IMR-90 (cell line): Measurements from ENCODE around the gene DBN1. TPM values are rescaled to one million over a fixed set of nuclear protein-coding genes. Genes with fewer than 3 reads are reported as not detected.
A peak's percentile ranks its signal among the peaks of the same experiment; 100 is the strongest.

Experiments used
- ATAC-seq: fragments of 200-7000 bp; cut with Tn5 transposase; 2 replicates; pipeline ENCODE4 v1.9.1; 2020; ENCODE audit warnings: low read depth, mild to moderate bottlenecking, moderate library complexity
- BruUV-seq: library from RNA; stranded (reverse); fragments of 400-500 nt; replicated peaks from 2 replicates; lab custom pipeline; 2021; lab: Mats Ljungman, UMichigan
- CTCF ChIA-PET: fragments of 300-600 bp; formaldehyde crosslinking; extraction: SDS; loops from one replicate; lab custom pipeline; 2021; ENCODE audit warnings: antibody characterized with exemption; lab: Yijun Ruan, JAX
- POLR2A ChIA-PET: fragments of 300-600 bp; sonication (Branson Sonifier 250); formaldehyde crosslinking; loops from one replicate; lab custom pipeline; 2022; ENCODE audit warnings: antibody characterized with exemption; ENCODE audit not compliant: unreplicated experiment; lab: Charles Lee
- DNase-seq: peaks from one replicate; pipeline ENCODE4 v3.0.0; 2013
- H2AFZ ChIP-seq: replicated peaks from 2 replicates; pipeline ENCODE3; 2013; ENCODE audit warnings: low read length, mild to moderate bottlenecking; ENCODE audit not compliant: poor library complexity
- H2AK5ac ChIP-seq: 2 replicates; pipeline ENCODE4 v1.6.1; 2013; ENCODE audit warnings: low read depth, low read length, inconsistent platforms
- H2AK9ac ChIP-seq: replicated peaks from 2 replicates; pipeline ENCODE3; 2013; ENCODE audit warnings: mild to moderate bottlenecking, low read depth, low read length, moderate library complexity; ENCODE audit not compliant: poor library complexity
- H2BK120ac ChIP-seq: 2 replicates; pipeline ENCODE4 v1.6.1; 2013; ENCODE audit warnings: low read depth, low read length, inconsistent platforms
- H2BK15ac ChIP-seq: 3 replicates; pipeline ENCODE4 v1.6.1; 2013; ENCODE audit warnings: low read depth, low read length, inconsistent platforms
- H2BK20ac ChIP-seq: 2 replicates; pipeline ENCODE4 v1.6.1; 2013; ENCODE audit warnings: low read depth, mild to moderate bottlenecking, inconsistent platforms, low read length, moderate library complexity
- H2BK5ac ChIP-seq: 2 replicates; pipeline ENCODE4 v1.6.1; 2013; ENCODE audit warnings: mild to moderate bottlenecking, low read depth, low read length, inconsistent platforms; ENCODE audit not compliant: poor library complexity, severe bottlenecking
- H3K14ac ChIP-seq: replicated peaks from 2 replicates; pipeline ENCODE4 v1.6.1; 2013; ENCODE audit warnings: low read depth, low read length, inconsistent platforms
- H3K18ac ChIP-seq: 2 replicates; pipeline ENCODE4 v1.6.1; 2013; ENCODE audit warnings: low read depth, low read length, control low read depth
- H3K23ac ChIP-seq: 2 replicates; pipeline ENCODE4 v1.6.1; 2013; ENCODE audit warnings: low read depth, low read length, inconsistent platforms
- H3K27ac ChIP-seq: 2 replicates; pipeline ENCODE4 v1.5.1; 2013; ENCODE audit warnings: mild to moderate bottlenecking, control low read depth, low read length; ENCODE audit not compliant: insufficient read depth
- H3K27me3 ChIP-seq: 2 replicates; pipeline ENCODE4 v1.6.1; 2013; ENCODE audit warnings: low read length; ENCODE audit not compliant: control insufficient read depth, insufficient read depth
- H3K36me3 ChIP-seq: 2 replicates; pipeline ENCODE4 v1.6.1; 2013; ENCODE audit warnings: low read length, mixed read lengths; ENCODE audit not compliant: control insufficient read depth, insufficient read depth
- H3K4ac ChIP-seq: 2 replicates; pipeline ENCODE4 v1.6.1; 2013; ENCODE audit warnings: low read depth, low read length, inconsistent platforms
- H3K4me1 ChIP-seq: 2 replicates; pipeline ENCODE4 v1.6.1; 2013; ENCODE audit warnings: low read length, mixed read lengths; ENCODE audit not compliant: control insufficient read depth, insufficient read depth
- H3K4me2 ChIP-seq: 2 replicates; pipeline ENCODE4 v1.6.1; 2013; ENCODE audit warnings: low read depth, mild to moderate bottlenecking, control low read depth, low read length, moderate library complexity
- H3K4me3 ChIP-seq: 2 replicates; pipeline ENCODE4 v1.5.1; 2013; ENCODE audit warnings: low read depth, mild to moderate bottlenecking, control low read depth, low read length, moderate library complexity; ENCODE audit not compliant: insufficient read depth
- H3K56ac ChIP-seq: 2 replicates; pipeline ENCODE4 v1.6.1; 2013; ENCODE audit warnings: low read length, inconsistent platforms; ENCODE audit not compliant: insufficient read depth; ENCODE audit errors: extremely low read depth
- H3K79me1 ChIP-seq, 2 experiments: 2 replicates each; pipeline ENCODE4 v1.6.1; 2013; ENCODE audit warnings: low read length in 2 of 2, inconsistent platforms in 1 of 2, low read depth in 1 of 2
- H3K9ac ChIP-seq: 2 replicates; pipeline ENCODE4 v1.6.1; 2013; ENCODE audit warnings: low read depth, low read length, control low read depth
- H3K9me1 ChIP-seq: 2 replicates; pipeline ENCODE4 v1.6.1; 2013; ENCODE audit warnings: low read length, inconsistent platforms; ENCODE audit not compliant: insufficient read depth
- H3K9me3 ChIP-seq: 2 replicates; pipeline ENCODE4 v1.6.1; 2013; ENCODE audit warnings: low read length; ENCODE audit not compliant: control insufficient read depth, insufficient read depth
- H4K20me1 ChIP-seq: 2 replicates; pipeline ENCODE4 v1.6.1; 2013; ENCODE audit warnings: low read length, inconsistent platforms; ENCODE audit not compliant: insufficient read depth
- H4K5ac ChIP-seq: 2 replicates; pipeline ENCODE4 v1.6.1; 2013; ENCODE audit warnings: mild to moderate bottlenecking, low read depth, low read length, control low read depth
- H4K8ac ChIP-seq, 2 experiments: 2 replicates each; pipeline ENCODE4 v1.6.1; 2013; ENCODE audit warnings: low read depth in 2 of 2, low read length in 2 of 2, control low read depth in 1 of 2, inconsistent platforms in 1 of 2
- H4K91ac ChIP-seq: 2 replicates; pipeline ENCODE4 v1.6.1; 2013; ENCODE audit warnings: low read depth, low read length, inconsistent platforms; ENCODE audit not compliant: insufficient read depth
- BHLHE40 ChIP-seq: fragments of 150-350 bp; IDR thresholded peaks from 2 replicates; pipeline ENCODE4 v1.6.1; 2016; ENCODE audit warnings: mild to moderate bottlenecking, low read depth, low read length
- CEBPB ChIP-seq: IDR thresholded peaks from 2 replicates; pipeline ENCODE4 v1.6.1; 2012; ENCODE audit warnings: low read depth, low read length, improper control_type of control experiment
- CHD1 ChIP-seq: IDR thresholded peaks from 2 replicates; pipeline ENCODE4 v1.6.1; 2012; ENCODE audit warnings: low read depth, low read length, improper control_type of control experiment
- CTCF ChIP-seq: conservative IDR thresholded peaks from 2 replicates; pipeline ENCODE4 v1.5.1; 2012; ENCODE audit warnings: mild to moderate bottlenecking, low read depth, low read length, improper control_type of control experiment
- MAFK ChIP-seq: IDR thresholded peaks from 2 replicates; pipeline ENCODE4 v1.6.1; 2012; ENCODE audit warnings: low read depth, low read length, improper control_type of control experiment
- MAZ ChIP-seq: IDR thresholded peaks from 2 replicates; pipeline ENCODE4 v1.6.1; 2012; ENCODE audit warnings: low read depth, mild to moderate bottlenecking, low read length, improper control_type of control experiment, moderate library complexity, borderline replicate concordance
- MXI1 ChIP-seq: IDR thresholded peaks from 2 replicates; pipeline ENCODE4 v1.6.1; 2012; ENCODE audit warnings: low read depth, mild to moderate bottlenecking, low read length, moderate library complexity, borderline replicate concordance
- POLR2A ChIP-seq: IDR thresholded peaks from 2 replicates; pipeline ENCODE4 v1.6.1; 2012; ENCODE audit warnings: mild to moderate bottlenecking, low read depth, low read length
- RAD21 ChIP-seq: IDR thresholded peaks from 2 replicates; pipeline ENCODE4 v1.6.1; 2012; ENCODE audit warnings: low read length, improper control_type of control experiment
- RCOR1 ChIP-seq: IDR thresholded peaks from 2 replicates; pipeline ENCODE4 v1.6.1; 2012; ENCODE audit warnings: mild to moderate bottlenecking, low read length, improper control_type of control experiment; ENCODE audit not compliant: insufficient replicate concordance
- RFX5 ChIP-seq: IDR thresholded peaks from 2 replicates; pipeline ENCODE4 v1.8.0; 2012; ENCODE audit warnings: low read depth, mild to moderate bottlenecking, low read length, moderate library complexity
- SMC3 ChIP-seq: fragments of 150-350 bp; IDR thresholded peaks from 2 replicates; pipeline ENCODE4 v1.6.1; 2016; ENCODE audit warnings: low read depth, mild to moderate bottlenecking, antibody characterized with exemption, low read length, moderate library complexity
- USF2 ChIP-seq: fragments of 150-350 bp; IDR thresholded peaks from 2 replicates; pipeline ENCODE4 v1.6.1; 2017; ENCODE audit warnings: mild to moderate bottlenecking, antibody characterized with exemption, low read length, low read depth
- WGBS, 2 experiments: methylation state at CpG; one replicate each; pipeline versions ENCODE4 v1.1.5 to v1.1.7; 2013; ENCODE audit warnings: missing lambda C conversion rate in 2 of 2; ENCODE audit not compliant: insufficient read length in 1 of 2; ENCODE audit errors: extremely low coverage in 2 of 2; 5-methylcytosine and 5-hydroxymethylcytosine counted together
- dilution Hi-C: fragments of 300-500 bp; cut with HindIII; formaldehyde crosslinking; loops from one replicate; pipeline ENCODE4 v1.14.3; 2018; ENCODE audit warnings: low sequenced_read_pairs; ENCODE audit not compliant: unreplicated experiment
- in situ Hi-C: fragments of 300-500 bp; cut with MboI; formaldehyde crosslinking; loops from 3 replicates; pipeline ENCODE4 v1.14.3; 2019; ENCODE audit warnings: low sequenced_read_pairs, inconsistent platforms, mixed read lengths
- intact Hi-C: fragments of 100-400 bp; cut with micrococcal nuclease; formaldehyde crosslinking; loops from 2 replicates; pipeline ENCODE4 v1.10.0; 2022
- polyA plus RNA-seq, 3 experiments: library from polyadenylated mRNA; depleted of rRNA; stranded (reverse); fragments of >200 nt; gene quantifications; 2 replicates each; pipeline ENCODE4 v1.2.3, GENCODE V29; 2012; ENCODE audit warnings: low replicate concordance in 1 of 3
- total RNA-seq: library from RNA; depleted of rRNA; stranded (reverse); fragments of >200 nt; gene quantifications from 2 replicates; pipeline ENCODE4 v1.2.3, GENCODE V29; 2012
- TF ChIP-seq, protein P1 (sequence below): fragments of 150-350 bp; IDR thresholded peaks from 2 replicates; pipeline ENCODE4 v1.6.1; 2016; ENCODE audit warnings: low read depth, mild to moderate bottlenecking, low read length, moderate library complexity, borderline replicate concordance

Gene DBN1
- total and polyA plus RNA-seq, 2 of the 4 experiments (the other 2 are of a cell fraction) = 122 to 187 TPM

- Histone ChIP-seq H3K23ac (no peak overlapping the region), H2BK20ac (no peak overlapping the region), H3K27ac (no peak overlapping the region), H3K27me3 (no peaks in the 10 kb centered on the region), H2AFZ (no peak overlapping the region), H2BK120ac (no peak overlapping the region), H2BK5ac (no peak overlapping the region), H3K9me3 (no peaks in the 10 kb centered on the region), H2AK5ac (no peak overlapping the region), H4K5ac (no peak overlapping the region), H3K9ac (no peak overlapping the region), H4K91ac (no peak overlapping the region), H2AK9ac (peak overlapping the region; percentile 50), H3K4me2 (no peak overlapping the region), H3K56ac (no peak overlapping the region), H3K4ac (no peak overlapping the region), H3K14ac (no peak overlapping the region), H3K36me3 (peaks cover 53% of the 10 kb centered on the region), H3K4me1 (peaks cover 8% of the 10 kb centered on the region), H3K9me1 (no peaks in the 10 kb centered on the region), H3K4me3 (no peak overlapping the region), H4K8ac (no peak overlapping the region), H3K18ac (no peak overlapping the region), H4K20me1 (peaks cover 78% of the 10 kb centered on the region), H2BK15ac (no peak overlapping the region), H3K79me1 (peaks cover 6 to 24% of the 10 kb centered on the region in 2 experiments; a peak in 3 of 4 replicates)
- BruUV-seq = no TSS peak
- intact Hi-C loops (loop anchor here (2.0 kb wide), 1 partner anchor 147 kb away; the partner anchor contains the start of gene MXD3), in situ Hi-C loops (no loop called here), dilution Hi-C loops (no loop called here)
- DNase-seq = no peak
- ChIA-PET POLR2A (interaction anchor here (0.6 kb wide), 1 partner anchor 88 kb away, joined by 7 read pairs; no protein-coding TSS in a partner anchor), CTCF (interaction anchor here (1.0 to 1.6 kb wide), 7 partner anchors 10 to 69 kb away, joined by 3 to 11 read pairs (median 5); no protein-coding TSS in a partner anchor)
- no peak for ATAC-seq
- 84% methylated on average over 8 of the region's 20 CpGs; no CpG with 5 or more reads in 1 of the 2 experiments for whole genome bisulfite sequencing, 2 experiments
- TF ChIP-seq MXI1 (no peak), CTCF (no peak), POLR2A (no peak), CHD1 (no peak), MAZ (no peak), SMC3 (no peak), BHLHE40 (no peak), CEBPB (no peak), RCOR1 (no peak), RAD21 (no peak), USF2 (no peak), MAFK (no peak), RFX5 (no peak)
- TF ChIP-seq, protein P1, sequence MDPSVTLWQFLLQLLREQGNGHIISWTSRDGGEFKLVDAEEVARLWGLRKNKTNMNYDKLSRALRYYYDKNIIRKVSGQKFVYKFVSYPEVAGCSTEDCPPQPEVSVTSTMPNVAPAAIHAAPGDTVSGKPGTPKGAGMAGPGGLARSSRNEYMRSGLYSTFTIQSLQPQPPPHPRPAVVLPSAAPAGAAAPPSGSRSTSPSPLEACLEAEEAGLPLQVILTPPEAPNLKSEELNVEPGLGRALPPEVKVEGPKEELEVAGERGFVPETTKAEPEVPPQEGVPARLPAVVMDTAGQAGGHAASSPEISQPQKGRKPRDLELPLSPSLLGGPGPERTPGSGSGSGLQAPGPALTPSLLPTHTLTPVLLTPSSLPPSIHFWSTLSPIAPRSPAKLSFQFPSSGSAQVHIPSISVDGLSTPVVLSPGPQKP = no peak
Observed at GRCh38 chr5:177457852-177458681, 15.4 kb downstream of the DBN1 start.
